PC-3 (cell line): ENCODE results near the gene GABRB3. TPM values are rescaled to one million over a fixed set of nuclear protein-coding genes. Genes with fewer than 3 reads are reported as not detected.

Experiments used
- ATAC-seq: fragments of 200-7000 bp; cut with Tn5 transposase; 2 replicates; pipeline ENCODE4 v1.9.1; 2020; ENCODE audit warnings: mild to moderate bottlenecking, moderate library complexity
- BruUV-seq: library from RNA; stranded (reverse); fragments of 400-500 nt; replicated peaks from 2 replicates; lab custom pipeline; 2021; lab: Mats Ljungman, UMichigan
- CTCF ChIA-PET: fragments of 300-600 bp; sonication (Branson Sonifier 250); formaldehyde crosslinking; loops from one replicate; lab custom pipeline; 2022; ENCODE audit warnings: antibody characterized with exemption; lab: Charles Lee
- POLR2A ChIA-PET: fragments of 300-600 bp; sonication (Branson Sonifier 250); formaldehyde crosslinking; loops from one replicate; lab custom pipeline; 2022; ENCODE audit warnings: antibody characterized with exemption; ENCODE audit not compliant: unreplicated experiment; lab: Charles Lee
- DNase-seq: peaks from one replicate; pipeline ENCODE4 v3.0.0-alpha.2; 2015
- H2AFZ ChIP-seq: fragments of 300-600 bp; sonication (generic); 2 replicates; pipeline ENCODE4 v1.6.0; 2016; ENCODE audit warnings: antibody characterized with exemption, low read length
- H3F3A ChIP-seq: fragments of 300-600 bp; sonication (generic); one replicate; pipeline ENCODE4 v1.6.0; 2017; ENCODE audit warnings: antibody characterized with exemption, low read length, control low read depth, mild to moderate bottlenecking; ENCODE audit not compliant: unreplicated experiment
- H3K27ac ChIP-seq: fragments of 300-600 bp; sonication (generic); 2 replicates; pipeline ENCODE4 v1.5.1; 2016; ENCODE audit warnings: mild to moderate bottlenecking, low read length
- H3K27me3 ChIP-seq: fragments of 300-600 bp; sonication (generic); 2 replicates; pipeline ENCODE4 v1.6.1; 2016; ENCODE audit warnings: low read length, mixed read lengths
- H3K36me3 ChIP-seq: fragments of 300-600 bp; sonication (generic); 2 replicates; pipeline ENCODE4 v1.6.1; 2016; ENCODE audit warnings: low read depth, mixed run types, low read length, mixed read lengths
- H3K4me1 ChIP-seq: fragments of 300-600 bp; sonication (generic); 2 replicates; pipeline ENCODE4 v1.5.1; 2016; ENCODE audit warnings: low read length; ENCODE audit not compliant: insufficient read depth
- H3K4me2 ChIP-seq: fragments of 300-600 bp; sonication (generic); 2 replicates; pipeline ENCODE4 v1.6.0; 2016; ENCODE audit warnings: low read length
- H3K4me3 ChIP-seq: fragments of 300-600 bp; sonication (generic); 2 replicates; pipeline ENCODE4 v1.5.1; 2016; ENCODE audit warnings: mild to moderate bottlenecking, low read length, mixed read lengths
- H3K79me2 ChIP-seq: fragments of 300-600 bp; sonication (generic); 2 replicates; pipeline ENCODE4 v1.6.1; 2017; ENCODE audit warnings: low read length, mixed read lengths
- H3K9ac ChIP-seq: fragments of 300-600 bp; sonication (generic); 2 replicates; pipeline ENCODE4 v1.6.0; 2016; ENCODE audit warnings: mild to moderate bottlenecking, low read length
- H3K9me2 ChIP-seq: fragments of 300-600 bp; sonication (generic); replicated peaks from 2 replicates; pipeline ENCODE4 v1.6.1; 2016; ENCODE audit warnings: mixed run types, low read length, mixed read lengths
- H3K9me3 ChIP-seq: fragments of 300-600 bp; sonication (generic); 2 replicates; pipeline ENCODE4 v1.6.1; 2016; ENCODE audit warnings: low read length, mixed read lengths
- H4K20me1 ChIP-seq: fragments of 300-600 bp; sonication (generic); 2 replicates; pipeline ENCODE4 v1.6.1; 2016; ENCODE audit warnings: low read length, mixed read lengths
- EZH2 ChIP-seq: fragments of 300-600 bp; sonication (generic); IDR thresholded peaks from one replicate; pipeline ENCODE4 v1.6.1; 2017; ENCODE audit warnings: antibody characterized with exemption, mild to moderate bottlenecking, low read length; ENCODE audit not compliant: unreplicated experiment
- EZH2phosphoT487 ChIP-seq: fragments of 300-600 bp; sonication (generic); IDR thresholded peaks from 2 replicates; pipeline ENCODE4 v1.6.1; 2018; ENCODE audit warnings: mild to moderate bottlenecking, antibody characterized with exemption, low read length, borderline replicate concordance
- intact Hi-C: fragments of 100-400 bp; cut with micrococcal nuclease; formaldehyde crosslinking; loops from 2 replicates; pipeline ENCODE4 v1.9.0; 2023
- total RNA-seq: library from RNA; depleted of rRNA; stranded (reverse); fragments of >200 nt; gene quantifications from 2 replicates; pipeline ENCODE4 v1.2.3, GENCODE V29; 2014
- TF ChIP-seq, protein P1 (sequence below): fragments of 300-600 bp; sonication (generic); conservative IDR thresholded peaks from 2 replicates; pipeline ENCODE4 v1.5.1; 2017; ENCODE audit warnings: antibody characterized with exemption, low read depth, mild to moderate bottlenecking, low read length

GABRB3 gene
- total RNA-seq, 1 experiment from 2014 or later, result 6.1 TPM

DNA sequence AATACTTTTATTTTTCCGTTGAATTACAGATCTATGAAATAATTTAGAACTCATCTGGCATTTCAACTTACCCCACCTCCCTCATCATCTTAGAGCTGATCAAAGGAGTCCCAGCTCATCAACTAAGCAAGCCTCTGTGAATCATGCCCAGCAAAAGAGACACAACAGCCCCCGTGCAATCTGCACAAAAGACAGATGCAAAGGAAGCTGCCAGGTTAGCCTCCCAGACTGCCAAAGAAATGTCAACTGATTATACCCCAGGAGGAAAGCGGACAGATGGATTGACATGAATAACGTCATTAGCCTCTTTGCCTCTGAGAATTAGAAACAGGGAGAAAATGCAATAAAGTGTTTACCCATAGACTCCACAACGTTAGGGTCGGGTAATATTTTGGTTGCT lies 75.0 kb downstream of the GABRB3 start:
- Histone ChIP-seq H3K4me2 (no peak overlapping the region), H3K27ac (no peak overlapping the region), H4K20me1 (no peaks in the 10 kb centered on the region), H3K9me3 (peaks cover 1% of the 10 kb centered on the region; the same call in 1 of the 2 replicates), H3F3A (no peaks in the 10 kb centered on the region), H3K4me3 (no peak overlapping the region), H3K9me2 (no peaks in the 10 kb centered on the region), H3K36me3 (no peaks in the 10 kb centered on the region), H3K4me1 (no peaks in the 10 kb centered on the region), H2AFZ (no peak overlapping the region), H3K27me3 (peaks cover 20% of the 10 kb centered on the region), H3K79me2 (no peaks in the 10 kb centered on the region), H3K9ac (no peak overlapping the region)
- CTCF ChIA-PET, result no interaction called here
- DNase-seq (no peak), ATAC-seq (no peak)
- no TSS peak for BruUV-seq
- POLR2A ChIA-PET, result no interaction called here
- TF ChIP-seq, protein P1, sequence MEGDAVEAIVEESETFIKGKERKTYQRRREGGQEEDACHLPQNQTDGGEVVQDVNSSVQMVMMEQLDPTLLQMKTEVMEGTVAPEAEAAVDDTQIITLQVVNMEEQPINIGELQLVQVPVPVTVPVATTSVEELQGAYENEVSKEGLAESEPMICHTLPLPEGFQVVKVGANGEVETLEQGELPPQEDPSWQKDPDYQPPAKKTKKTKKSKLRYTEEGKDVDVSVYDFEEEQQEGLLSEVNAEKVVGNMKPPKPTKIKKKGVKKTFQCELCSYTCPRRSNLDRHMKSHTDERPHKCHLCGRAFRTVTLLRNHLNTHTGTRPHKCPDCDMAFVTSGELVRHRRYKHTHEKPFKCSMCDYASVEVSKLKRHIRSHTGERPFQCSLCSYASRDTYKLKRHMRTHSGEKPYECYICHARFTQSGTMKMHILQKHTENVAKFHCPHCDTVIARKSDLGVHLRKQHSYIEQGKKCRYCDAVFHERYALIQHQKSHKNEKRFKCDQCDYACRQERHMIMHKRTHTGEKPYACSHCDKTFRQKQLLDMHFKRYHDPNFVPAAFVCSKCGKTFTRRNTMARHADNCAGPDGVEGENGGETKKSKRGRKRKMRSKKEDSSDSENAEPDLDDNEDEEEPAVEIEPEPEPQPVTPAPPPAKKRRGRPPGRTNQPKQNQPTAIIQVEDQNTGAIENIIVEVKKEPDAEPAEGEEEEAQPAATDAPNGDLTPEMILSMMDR, result no peak
- TF ChIP-seq EZH2phosphoT487 (no peak), EZH2 (no peak)
- intact Hi-C loops, result no loop called here

DNA sequence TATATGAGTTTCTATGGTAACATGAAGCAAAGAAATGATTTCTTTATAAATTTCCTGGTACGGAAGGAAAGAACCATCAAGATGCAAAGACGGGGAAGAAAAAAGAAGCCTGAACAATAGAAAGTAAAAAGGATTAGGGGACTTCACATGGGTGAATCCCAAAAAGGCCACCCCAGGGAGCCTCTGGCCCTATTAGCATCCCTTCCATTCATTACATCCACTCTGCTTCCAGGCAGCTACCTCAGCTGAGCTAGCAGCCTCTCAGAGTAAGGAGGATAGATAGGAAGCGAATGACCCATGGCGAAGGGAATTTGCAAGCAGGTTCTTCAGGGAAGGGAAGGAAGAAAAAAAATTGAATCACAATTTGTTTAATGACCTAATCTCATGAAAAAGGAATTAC lies 81.6 kb downstream of the GABRB3 start:
- ATAC-seq, result no peak
- no peaks in the 10 kb centered on the region for H3K79me2 ChIP-seq

DNA sequence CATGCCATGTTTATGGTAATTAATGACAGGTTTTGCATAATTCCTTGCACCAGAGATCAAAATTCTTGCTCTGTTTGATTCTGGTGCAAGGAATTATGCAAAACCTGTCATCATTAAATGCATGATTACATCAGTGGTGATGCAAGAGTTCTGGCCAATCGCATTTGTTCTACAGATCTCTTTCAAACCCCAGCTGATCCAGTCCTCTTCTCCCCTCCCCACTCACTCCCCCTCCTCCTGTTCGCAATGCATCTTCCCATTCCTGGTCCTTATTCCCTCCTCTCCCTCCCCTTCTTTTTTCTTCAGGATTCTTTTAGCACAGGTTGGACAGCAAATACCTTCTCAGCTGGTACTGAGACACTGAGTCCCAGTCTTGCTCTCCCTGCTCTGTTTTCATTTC lies 82.1 kb downstream of the GABRB3 start:
- Histone ChIP-seq H4K20me1 (no peaks in the 10 kb centered on the region), H3K27me3 (no peaks in the 10 kb centered on the region), H3K9ac (no peak overlapping the region), H3K79me2 (no peaks in the 10 kb centered on the region), H3K4me3 (no peak overlapping the region), H3K36me3 (no peaks in the 10 kb centered on the region), H2AFZ (no peak overlapping the region), H3K4me2 (no peak overlapping the region), H3K9me3 (peaks cover 7% of the 10 kb centered on the region; the same call in 1 of the 2 replicates), H3K9me2 (no peaks in the 10 kb centered on the region), H3K4me1 (no peaks in the 10 kb centered on the region), H3F3A (no peaks in the 10 kb centered on the region), H3K27ac (no peak overlapping the region)
- DNase-seq, result no peak
- no TSS peak for BruUV-seq
- TF ChIP-seq, protein P1, result no peak
- TF ChIP-seq EZH2 (no peak), EZH2phosphoT487 (no peak)
- intact Hi-C loops, result no loop called here
- ATAC-seq, result no peak
- ChIA-PET CTCF (no interaction called here), POLR2A (no interaction called here)

More for the DNA sequence above, 81.6 kb downstream of the GABRB3 start:
- no peak overlapping the region for H2AFZ ChIP-seq
- no peak overlapping the region for H3K4me2 ChIP-seq
- no peaks in the 10 kb centered on the region for H3K27me3 ChIP-seq
- no TSS peak for BruUV-seq
- TF ChIP-seq EZH2, result no peak
- TF ChIP-seq, protein P1, result no peak
- no peak for TF ChIP-seq EZH2phosphoT487
- peaks cover 7% of the 10 kb centered on the region; the same call in 1 of the 2 replicates for H3K9me3 ChIP-seq
- H3K36me3 ChIP-seq, result no peaks in the 10 kb centered on the region
- CTCF ChIA-PET, result no interaction called here
- no peaks in the 10 kb centered on the region for H4K20me1 ChIP-seq
- H3F3A ChIP-seq, result no peaks in the 10 kb centered on the region
- H3K27ac ChIP-seq, result no peak overlapping the region
- no peak for DNase-seq
- no peaks in the 10 kb centered on the region for H3K9me2 ChIP-seq
- POLR2A ChIA-PET, result no interaction called here
- no peak overlapping the region for H3K4me3 ChIP-seq
- no peak overlapping the region for H3K9ac ChIP-seq
- H3K4me1 ChIP-seq, result no peaks in the 10 kb centered on the region
- intact Hi-C loops, result no loop called here
